K562 (cell line): ENCODE results near the gene ADGRD1. TPM values are rescaled to one million over a fixed set of nuclear protein-coding genes. Genes with fewer than 3 reads are reported as not detected.

ENCODE experiments used
- ATAC-seq: fragments of 200-7000 bp; cut with Tn5 transposase; 3 replicates; pipeline ENCODE4 v1.9.1; 2020; ENCODE audit warnings: moderate library complexity
- BruUV-seq: library from RNA; stranded (reverse); fragments of 400-500 nt; replicated peaks from 2 replicates; lab custom pipeline; 2021; lab: Mats Ljungman, UMichigan
- CTCF ChIA-PET: fragments of 300-600 bp; formaldehyde crosslinking; extraction: SDS; loops from one replicate; lab custom pipeline; 2021; ENCODE audit warnings: low intra/inter-chr PET ratio; lab: Yijun Ruan, JAX
- POLR2A ChIA-PET: fragments of 300-600, 350-650 bp; sonication (Branson Sonifier 250); formaldehyde crosslinking; extraction: SDS; loops from one replicate; lab custom pipeline; 2021; ENCODE audit warnings: antibody characterized with exemption, inconsistent platforms; lab: Yijun Ruan, JAX
- DNase-seq, 4 experiments: peaks; one replicate each; pipeline versions ENCODE4 v3.0.0 to v3.0.0-alpha.2; 2011 to 2018; ENCODE audit warnings: low spot score in 3 of 4, mixed read lengths in 3 of 4; ENCODE audit errors: extremely low read depth in 1 of 4
- FAIRE-seq: peaks from 2 replicates; lab custom pipeline; 2011; peaks lifted over from hg19 to GRCh38; lab: Jason Lieb, UNC
- H2AFZ ChIP-seq: 2 replicates; pipeline ENCODE4 v1.6.0; 2011; ENCODE audit warnings: low read depth, low read length, control low read depth, inconsistent platforms
- H3K27ac ChIP-seq: fragments of 200-600 bp; 3 replicates; pipeline ENCODE4 v1.8.0; 2011; ENCODE audit warnings: low read depth, mild to moderate bottlenecking, control low read depth, inconsistent platforms, low read length, moderate library complexity, mixed read lengths; ENCODE audit errors: extremely low read depth
- H3K27me3 ChIP-seq, 2 experiments: fragments of 300-600 bp in 1 of 2; 2 replicates in 1 of 2; 3 replicates in 1 of 2; pipeline versions ENCODE4 v1.6.0 to v1.8.0; 2011; ENCODE audit warnings: inconsistent platforms in 2 of 2, low read length in 2 of 2, mild to moderate bottlenecking in 1 of 2, mixed read lengths in 1 of 2, moderate library complexity in 1 of 2; ENCODE audit not compliant: control insufficient read depth in 2 of 2, insufficient read depth in 2 of 2
- H3K36me3 ChIP-seq: fragments of 300-600 bp; 3 replicates; pipeline ENCODE4 v1.8.0; 2011; ENCODE audit warnings: mild to moderate bottlenecking, low read length, inconsistent platforms; ENCODE audit not compliant: control insufficient read depth, insufficient read depth
- H3K4me1 ChIP-seq, 2 experiments: fragments of 200-600 bp in 1 of 2; replicated peaks in 1 of 2; 2 replicates in 1 of 2; 3 replicates in 1 of 2; pipeline versions ENCODE4 v1.5.1 to v1.8.0; 2011; ENCODE audit warnings: inconsistent platforms in 2 of 2, low read length in 2 of 2, mild to moderate bottlenecking in 1 of 2, mixed read lengths in 1 of 2, moderate library complexity in 1 of 2; ENCODE audit not compliant: control insufficient read depth in 2 of 2, insufficient read depth in 2 of 2
- H3K4me2 ChIP-seq: 2 replicates; pipeline ENCODE4 v1.6.1; 2011; ENCODE audit warnings: low read length, control low read depth, inconsistent platforms, mixed read lengths; ENCODE audit not compliant: insufficient read depth
- H3K4me3 ChIP-seq: fragments of 200-600 bp; sonication (generic), shearing (Covaris generic); 2 replicates; pipeline ENCODE4 v1.5.1; 2016; ENCODE audit warnings: control low read depth, inconsistent platforms
- H3K79me2 ChIP-seq: fragments of 200-600 bp; 3 replicates; pipeline ENCODE4 v1.8.0; 2011; ENCODE audit warnings: low read length, inconsistent platforms; ENCODE audit not compliant: control insufficient read depth, insufficient read depth
- H3K9ac ChIP-seq, 2 experiments: 2 replicates each; pipeline versions ENCODE4 v1.6.0 to v1.6.1; 2011; ENCODE audit warnings: low read depth in 2 of 2, low read length in 2 of 2, control low read depth in 1 of 2, inconsistent platforms in 1 of 2, mild to moderate bottlenecking in 1 of 2, mixed read lengths in 1 of 2; ENCODE audit not compliant: insufficient read depth in 1 of 2
- H3K9me1 ChIP-seq: one replicate; pipeline ENCODE4 v1.6.0; 2011; ENCODE audit warnings: inconsistent platforms, mild to moderate bottlenecking, low read length, moderate library complexity; ENCODE audit not compliant: control insufficient read depth, insufficient read depth
- H3K9me3 ChIP-seq: replicated peaks from 2 replicates; pipeline ENCODE4 v1.5.1; 2011; ENCODE audit warnings: low read depth, low read length, inconsistent platforms; ENCODE audit not compliant: control insufficient read depth, insufficient read depth
- H4K20me1 ChIP-seq: replicated peaks from 2 replicates; pipeline ENCODE4 v1.6.1; 2011; ENCODE audit warnings: low read length, inconsistent platforms, mixed read lengths; ENCODE audit not compliant: control insufficient read depth, insufficient read depth
- POLR2B ChIP-seq: fragments of 450-650 bp; IDR thresholded peaks from 2 replicates; pipeline ENCODE4 v1.6.1; 2018; ENCODE audit warnings: low read depth; ENCODE audit not compliant: partially characterized antibody
- SFPQ ChIP-seq: fragments of 200-400 bp; formaldehyde crosslinking; IDR thresholded peaks from 2 replicates; pipeline ENCODE4 v1.6.1; 2017; ENCODE audit warnings: mild to moderate bottlenecking, low read depth, low read length, moderate library complexity
- SRF ChIP-seq, 2 experiments: fragments of 250-450, 450-650 bp in 1 of 2; sonication (Bioruptor Pico) in 1 of 2; sonication (generic) in 1 of 2; formaldehyde crosslinking; IDR thresholded peaks; 2 replicates each; pipeline versions ENCODE4 v1.5.0 to v1.5.1; 2020 to 2022; ENCODE audit warnings: mild to moderate bottlenecking in 1 of 2, missing genetic modification reagents in 1 of 2
- STAG1 ChIP-seq: sonication (generic); formaldehyde crosslinking; IDR thresholded peaks from 2 replicates; pipeline ENCODE4 v1.5.0; 2020; ENCODE audit warnings: missing genetic modification reagents, borderline replicate concordance
- TBL1XR1 ChIP-seq, 2 experiments: IDR thresholded peaks; 2 replicates each; pipeline ENCODE4 v1.6.1; 2012; ENCODE audit warnings: improper control_type of control experiment in 2 of 2, low read length in 2 of 2, mild to moderate bottlenecking in 1 of 2
- ZBTB12 ChIP-seq: fragments of 250-450 bp; sonication (Bioruptor Pico); IDR thresholded peaks from 2 replicates; pipeline ENCODE4 v1.4.0; 2020
- ZNF398 ChIP-seq: fragments of 250-450 bp; sonication (Bioruptor Pico); IDR thresholded peaks from 2 replicates; pipeline ENCODE4 v1.8.0; 2021; ENCODE audit warnings: moderate library complexity, mild to moderate bottlenecking, inconsistent platforms
- ZNF764 ChIP-seq: fragments of 250-450 bp; sonication (Bioruptor Pico); IDR thresholded peaks from 2 replicates; pipeline ENCODE4 v1.4.0; 2020; ENCODE audit warnings: low read depth, mild to moderate bottlenecking, moderate library complexity
- WGBS: fragments of 100-300 bp; shearing (Covaris generic); methylation state at CpG from one replicate; pipeline ENCODE4 v1.1.6; 2016; ENCODE audit warnings: low coverage, mixed read lengths; ENCODE audit not compliant: insufficient coverage; ENCODE audit errors: missing lambda C conversion rate; 5-methylcytosine and 5-hydroxymethylcytosine counted together
- in situ Hi-C: fragments of 300-500 bp; cut with MboI; formaldehyde crosslinking; loops from 4 replicates; pipeline ENCODE4 v1.15.0; 2018; ENCODE audit warnings: inconsistent platforms, mixed read lengths
- intact Hi-C: fragments of 100-400 bp; cut with micrococcal nuclease; formaldehyde crosslinking; loops from 2 replicates; pipeline ENCODE4 v1.14.2; 2022
- polyA plus RNA-seq, 8 experiments: library from polyadenylated mRNA; depleted of rRNA in 4 of 8; stranded (reverse) in 5 of 8; unstranded in 3 of 8; fragments of >200 nt; fragmentation: Nextera tagmentation in 2 of 8; fragmentation: Illumina TruSeq in 1 of 8; extraction: Ambion mirVana in 2 of 8; extraction: Trizol in 1 of 8; gene quantifications; 2 replicates each; pipeline versions ENCODE4 v1.2.1 to v1.2.3, GENCODE V29; 2011 to 2014; ENCODE audit warnings: inconsistent platforms in 1 of 8, missing spikeins in 1 of 8
- total RNA-seq, 7 experiments: library from RNA; depleted of rRNA in 6 of 7; stranded (reverse); fragments of >200 nt in 6 of 7; fragmentation: Illumina TruSeq in 2 of 7; extraction: Trizol in 2 of 7; gene quantifications; 2 replicates each; pipeline versions ENCODE4 v1.2.1 to v1.2.3, GENCODE V29; 2011 to 2021; ENCODE audit warnings: low replicate concordance in 1 of 7

Gene ADGRD1
- total and polyA plus RNA-seq, 9 of the 15 experiments (the other 6 are each of a cell fraction or from before 2014, with no cell fraction given) = 1.7 to 11.7 (median 3.3) TPM

- H3K27me3 ChIP-seq = peaks cover 0 to 25% of the 10 kb centered on the region in 2 experiments; a peak in 4 of 5 replicates
- H3K4me1 ChIP-seq = peaks cover 8 to 16% of the 10 kb centered on the region in 2 experiments; a peak in 4 of 5 replicates
- in situ Hi-C loops = no loop called here
- no peak overlapping the region for H2AFZ ChIP-seq
- POLR2A ChIA-PET = no interaction called here
- intact Hi-C loops = no loop called here
- H3K4me2 ChIP-seq = no peak overlapping the region
- no peak overlapping the region for H3K4me3 ChIP-seq
- CTCF ChIA-PET = no interaction called here
- H3K9me3 ChIP-seq = peaks cover 6% of the 10 kb centered on the region
- H3K27ac ChIP-seq = no peak overlapping the region
- DNase-seq (no peak), FAIRE-seq (no peak), ATAC-seq (no peak)
- no peaks in the 10 kb centered on the region for H3K79me2 ChIP-seq
- WGBS = 49% methylated on average over 8 of the region's 8 CpGs
- H3K9me1 ChIP-seq = no peaks in the 10 kb centered on the region
- no peaks in the 10 kb centered on the region; the same call in 2 of the 3 replicates for H3K36me3 ChIP-seq
- H4K20me1 ChIP-seq = no peaks in the 10 kb centered on the region
- H3K9ac ChIP-seq = no peak overlapping the region
- peak; percentile 46 to 83; a peak in 3 of 4 replicates for TF ChIP-seq SRF (CRISPR knock-in tag; IDR thresholded peaks at IDR 0.05)
- TF ChIP-seq ZBTB12 (CRISPR knock-in tag) = no peak
- no peak for TF ChIP-seq ZNF764
- TF ChIP-seq ZNF398 (CRISPR knock-in tag) = no peak
- no peak for TF ChIP-seq SFPQ
- TF ChIP-seq STAG1 (CRISPR knock-in tag) = no peak
- no peak for TF ChIP-seq POLR2B
- no peak for TF ChIP-seq TBL1XR1 (IDR thresholded peaks at IDR 0.05; ENCODE audit: low read length in 2 of 2)
- no TSS peak for BruUV-seq
These were observed 5.9 kb downstream of the ADGRD1 start for GRCh38 chr12:130959632-130960031.
